ENCODE data around the gene ATP8B4. TPM values are rescaled to one million over a fixed set of nuclear protein-coding genes. Genes with fewer than 3 reads are reported as not detected.

The ATP8B4 gene
- total and polyA plus RNA-seq, 4 donors: 1.9 to 19.7 (median 12.4) TPM

DNA sequence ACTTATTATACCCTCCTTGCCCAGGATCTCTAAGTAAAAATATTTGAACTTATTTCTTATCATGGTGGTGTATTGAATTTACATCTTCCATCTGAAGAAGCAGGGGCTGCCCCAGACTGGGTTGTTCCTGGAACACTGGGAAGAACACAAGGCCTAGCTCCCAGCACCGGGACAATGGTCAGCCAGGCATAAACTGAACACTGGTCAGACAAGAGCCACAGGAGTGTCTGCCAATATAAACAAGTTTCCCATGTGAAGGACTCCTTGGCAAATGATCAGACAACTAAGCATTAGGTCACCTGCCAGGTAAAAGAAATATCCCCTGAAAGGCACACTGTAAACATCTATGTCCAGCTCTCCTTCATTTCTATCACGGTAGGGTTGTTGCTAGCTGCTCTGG is 172.4 kb downstream of the ATP8B4 start:
- Histone ChIP-seq H3K36me3 (ENCODE audit: control insufficient read depth in 4 of 4, insufficient read depth in 3 of 4, low read depth in 1 of 4, low read length in 3 of 4) (no peaks in the 10 kb centered on the region), H3K4me1 (ENCODE audit: control insufficient read depth in 4 of 4, insufficient read depth in 4 of 4, low read length in 3 of 4) (peaks cover 2 to 12% (median 6%) of the 10 kb centered on the region in 4 donors), H3K27ac (ENCODE audit: low read depth in 1 of 2, low read length in 2 of 2) (no peak overlapping the region), H3K27me3 (ENCODE audit: control insufficient read depth in 4 of 4, insufficient read depth in 4 of 4, low read length in 3 of 4) (no peaks in the 10 kb centered on the region), H3K9ac (ENCODE audit: low read depth in 1 of 2, low read length in 2 of 2) (no peak overlapping the region), H3K4me3 (ENCODE audit: low read depth in 1 of 3, low read length in 3 of 3) (no peak overlapping the region), H3K9me3 (ENCODE audit: control insufficient read depth in 4 of 4, low read length in 3 of 4) (peaks cover 0 to 2% (median under 1%) of the 10 kb centered on the region in 4 donors)
- DNase-seq (ENCODE audit: low spot score): no peak
- TF ChIP-seq, protein P1, sequence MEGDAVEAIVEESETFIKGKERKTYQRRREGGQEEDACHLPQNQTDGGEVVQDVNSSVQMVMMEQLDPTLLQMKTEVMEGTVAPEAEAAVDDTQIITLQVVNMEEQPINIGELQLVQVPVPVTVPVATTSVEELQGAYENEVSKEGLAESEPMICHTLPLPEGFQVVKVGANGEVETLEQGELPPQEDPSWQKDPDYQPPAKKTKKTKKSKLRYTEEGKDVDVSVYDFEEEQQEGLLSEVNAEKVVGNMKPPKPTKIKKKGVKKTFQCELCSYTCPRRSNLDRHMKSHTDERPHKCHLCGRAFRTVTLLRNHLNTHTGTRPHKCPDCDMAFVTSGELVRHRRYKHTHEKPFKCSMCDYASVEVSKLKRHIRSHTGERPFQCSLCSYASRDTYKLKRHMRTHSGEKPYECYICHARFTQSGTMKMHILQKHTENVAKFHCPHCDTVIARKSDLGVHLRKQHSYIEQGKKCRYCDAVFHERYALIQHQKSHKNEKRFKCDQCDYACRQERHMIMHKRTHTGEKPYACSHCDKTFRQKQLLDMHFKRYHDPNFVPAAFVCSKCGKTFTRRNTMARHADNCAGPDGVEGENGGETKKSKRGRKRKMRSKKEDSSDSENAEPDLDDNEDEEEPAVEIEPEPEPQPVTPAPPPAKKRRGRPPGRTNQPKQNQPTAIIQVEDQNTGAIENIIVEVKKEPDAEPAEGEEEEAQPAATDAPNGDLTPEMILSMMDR (IDR thresholded peaks at IDR 0.05; ENCODE audit: low read depth, low read length, missing input control): no peak
- TF ChIP-seq, protein P2, sequence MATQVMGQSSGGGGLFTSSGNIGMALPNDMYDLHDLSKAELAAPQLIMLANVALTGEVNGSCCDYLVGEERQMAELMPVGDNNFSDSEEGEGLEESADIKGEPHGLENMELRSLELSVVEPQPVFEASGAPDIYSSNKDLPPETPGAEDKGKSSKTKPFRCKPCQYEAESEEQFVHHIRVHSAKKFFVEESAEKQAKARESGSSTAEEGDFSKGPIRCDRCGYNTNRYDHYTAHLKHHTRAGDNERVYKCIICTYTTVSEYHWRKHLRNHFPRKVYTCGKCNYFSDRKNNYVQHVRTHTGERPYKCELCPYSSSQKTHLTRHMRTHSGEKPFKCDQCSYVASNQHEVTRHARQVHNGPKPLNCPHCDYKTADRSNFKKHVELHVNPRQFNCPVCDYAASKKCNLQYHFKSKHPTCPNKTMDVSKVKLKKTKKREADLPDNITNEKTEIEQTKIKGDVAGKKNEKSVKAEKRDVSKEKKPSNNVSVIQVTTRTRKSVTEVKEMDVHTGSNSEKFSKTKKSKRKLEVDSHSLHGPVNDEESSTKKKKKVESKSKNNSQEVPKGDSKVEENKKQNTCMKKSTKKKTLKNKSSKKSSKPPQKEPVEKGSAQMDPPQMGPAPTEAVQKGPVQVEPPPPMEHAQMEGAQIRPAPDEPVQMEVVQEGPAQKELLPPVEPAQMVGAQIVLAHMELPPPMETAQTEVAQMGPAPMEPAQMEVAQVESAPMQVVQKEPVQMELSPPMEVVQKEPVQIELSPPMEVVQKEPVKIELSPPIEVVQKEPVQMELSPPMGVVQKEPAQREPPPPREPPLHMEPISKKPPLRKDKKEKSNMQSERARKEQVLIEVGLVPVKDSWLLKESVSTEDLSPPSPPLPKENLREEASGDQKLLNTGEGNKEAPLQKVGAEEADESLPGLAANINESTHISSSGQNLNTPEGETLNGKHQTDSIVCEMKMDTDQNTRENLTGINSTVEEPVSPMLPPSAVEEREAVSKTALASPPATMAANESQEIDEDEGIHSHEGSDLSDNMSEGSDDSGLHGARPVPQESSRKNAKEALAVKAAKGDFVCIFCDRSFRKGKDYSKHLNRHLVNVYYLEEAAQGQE (IDR thresholded peaks at IDR 0.05): peak; percentile 61
- TF ChIP-seq JUND (IDR thresholded peaks at IDR 0.05) (peak in 1 of 2 donors; percentile 44), HNF4G (IDR thresholded peaks at IDR 0.05) (no peak), HNF4A (conservative IDR thresholded peaks at IDR 0.05) (peak in 1 of 2 donors; percentile 68), RXRA (IDR thresholded peaks at IDR 0.05) (peak in 1 of 2 donors; percentile 66), GABPA (IDR thresholded peaks at IDR 0.05 in 1 of 2, conservative IDR thresholded peaks at IDR 0.05 in 1 of 2) (no peak), YY1 (IDR thresholded peaks at IDR 0.05) (peak; percentile 49), TAF1 (conservative IDR thresholded peaks at IDR 0.05) (no peak), SP1 (IDR thresholded peaks at IDR 0.05) (no peak), EGR1 (IDR thresholded peaks at IDR 0.05; ENCODE audit: low read depth in 2 of 2) (no peak), FOXA2 (IDR thresholded peaks at IDR 0.05) (peak; percentile 94), FOXA1 (IDR thresholded peaks at IDR 0.05) (peak; percentile 94), RAD21 (IDR thresholded peaks at IDR 0.05) (peak in 1 of 2 donors; percentile 32), NR2F2 (IDR thresholded peaks at IDR 0.05) (no peak)
- TF ChIP-seq, protein P3, sequence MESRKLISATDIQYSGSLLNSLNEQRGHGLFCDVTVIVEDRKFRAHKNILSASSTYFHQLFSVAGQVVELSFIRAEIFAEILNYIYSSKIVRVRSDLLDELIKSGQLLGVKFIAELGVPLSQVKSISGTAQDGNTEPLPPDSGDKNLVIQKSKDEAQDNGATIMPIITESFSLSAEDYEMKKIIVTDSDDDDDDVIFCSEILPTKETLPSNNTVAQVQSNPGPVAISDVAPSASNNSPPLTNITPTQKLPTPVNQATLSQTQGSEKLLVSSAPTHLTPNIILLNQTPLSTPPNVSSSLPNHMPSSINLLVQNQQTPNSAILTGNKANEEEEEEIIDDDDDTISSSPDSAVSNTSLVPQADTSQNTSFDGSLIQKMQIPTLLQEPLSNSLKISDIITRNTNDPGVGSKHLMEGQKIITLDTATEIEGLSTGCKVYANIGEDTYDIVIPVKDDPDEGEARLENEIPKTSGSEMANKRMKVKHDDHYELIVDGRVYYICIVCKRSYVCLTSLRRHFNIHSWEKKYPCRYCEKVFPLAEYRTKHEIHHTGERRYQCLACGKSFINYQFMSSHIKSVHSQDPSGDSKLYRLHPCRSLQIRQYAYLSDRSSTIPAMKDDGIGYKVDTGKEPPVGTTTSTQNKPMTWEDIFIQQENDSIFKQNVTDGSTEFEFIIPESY (IDR thresholded peaks at IDR 0.05): no peak
- TF ChIP-seq, protein P4, sequence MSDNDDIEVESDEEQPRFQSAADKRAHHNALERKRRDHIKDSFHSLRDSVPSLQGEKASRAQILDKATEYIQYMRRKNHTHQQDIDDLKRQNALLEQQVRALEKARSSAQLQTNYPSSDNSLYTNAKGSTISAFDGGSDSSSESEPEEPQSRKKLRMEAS (IDR thresholded peaks at IDR 0.05): peak; percentile 34
- TF ChIP-seq, protein P5, sequence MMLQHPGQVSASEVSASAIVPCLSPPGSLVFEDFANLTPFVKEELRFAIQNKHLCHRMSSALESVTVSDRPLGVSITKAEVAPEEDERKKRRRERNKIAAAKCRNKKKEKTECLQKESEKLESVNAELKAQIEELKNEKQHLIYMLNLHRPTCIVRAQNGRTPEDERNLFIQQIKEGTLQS (IDR thresholded peaks at IDR 0.05): no peak
- 34% methylated on average over 2 of the region's 2 CpGs for WGBS

All from liver (tissue), 9 donors.